GM12801 (cell line): Measurements from ENCODE around the gene STAG1.

ENCODE experiments used
- CTCF ChIP-seq: IDR thresholded peaks from one replicate; pipeline ENCODE4 v1.5.1; 2011; ENCODE audit warnings: control low read depth; ENCODE audit not compliant: insufficient read length; ENCODE audit errors: extremely low read depth

STAG1 gene

GRCh38 chr3:136457793-136458192 is 294.4 kb downstream of the STAG1 start:
- TF ChIP-seq CTCF = no peak

GRCh38 chr3:136456196-136456595 is 296.0 kb downstream of the STAG1 start:
- TF ChIP-seq CTCF = no peak

GRCh38 chr3:136444581-136444980 is 307.6 kb downstream of the STAG1 start:
- no peak for TF ChIP-seq CTCF

GRCh38 chr3:136437043-136437442 is 315.1 kb downstream of the STAG1 start:
- TF ChIP-seq CTCF = no peak

- no peak for TF ChIP-seq CTCF
These were observed 317.7 kb downstream of the STAG1 start for GRCh38 chr3:136434429-136434828.

GRCh38 chr3:136432685-136433084 is 319.5 kb downstream of the STAG1 start:
- no peak for TF ChIP-seq CTCF

- no peak for TF ChIP-seq CTCF
These were observed 324.0 kb downstream of the STAG1 start for GRCh38 chr3:136428167-136428566.

- no peak for TF ChIP-seq CTCF
These were observed 324.9 kb downstream of the STAG1 start for GRCh38 chr3:136427236-136427635.
